HepG2 (cell line): ENCODE measurements around the gene ZNF384. TPM values are rescaled to one million over a fixed set of nuclear protein-coding genes. Genes with fewer than 3 reads are reported as not detected.

Experiments
- ARID2 ChIP-seq: sonication (generic); formaldehyde crosslinking; IDR thresholded peaks from 2 replicates; pipeline ENCODE4 v1.8.1; 2022; ENCODE audit warnings: mild to moderate bottlenecking, missing genetic modification reagents, borderline replicate concordance
- ARNT2 ChIP-seq: sonication (generic); formaldehyde crosslinking; IDR thresholded peaks from 2 replicates; pipeline ENCODE4 v1.8.0; 2022; ENCODE audit warnings: mild to moderate bottlenecking, low read depth, missing genetic modification reagents, moderate library complexity
- ATM ChIP-seq: fragments of 450-650 bp; IDR thresholded peaks from 2 replicates; pipeline ENCODE4 v1.7.1; 2017; ENCODE audit warnings: mild to moderate bottlenecking, borderline replicate concordance
- CBX1 ChIP-seq: IDR thresholded peaks from one replicate; pipeline ENCODE4 v1.6.1; 2016; ENCODE audit warnings: antibody characterized with exemption, low read depth
- ELF1 ChIP-seq: sonication (generic); formaldehyde crosslinking; IDR thresholded peaks from 2 replicates; pipeline ENCODE4 v1.4.0; 2020; ENCODE audit warnings: missing genetic modification reagents
- GLI4 ChIP-seq: sonication (generic); formaldehyde crosslinking; IDR thresholded peaks from 2 replicates; pipeline ENCODE4 v1.5.1; 2020; ENCODE audit warnings: missing genetic modification reagents, mild to moderate bottlenecking, moderate library complexity, borderline replicate concordance
- KLF13 ChIP-seq: sonication (generic); formaldehyde crosslinking; IDR thresholded peaks from 2 replicates; pipeline ENCODE4 v1.4.0; 2020; ENCODE audit warnings: mild to moderate bottlenecking, missing genetic modification reagents
- MATR3 ChIP-seq: sonication (generic); formaldehyde crosslinking; IDR thresholded peaks from 2 replicates; pipeline ENCODE4 v1.4.0; 2020; ENCODE audit warnings: missing genetic modification reagents
- PCBP2 ChIP-seq: fragments of 200-400 bp; formaldehyde crosslinking; optimal IDR thresholded peaks from 2 replicates; pipeline ENCODE3; 2018; ENCODE audit warnings: low read length, low read depth; ENCODE audit not compliant: poor library complexity, severe bottlenecking
- POLR2AphosphoS5 ChIP-seq: IDR thresholded peaks from 2 replicates; pipeline ENCODE4 v1.6.1; 2012; ENCODE audit warnings: low read depth, low read length
- PPARG ChIP-seq: conservative IDR thresholded peaks from 2 replicates; pipeline ENCODE4 v1.6.1; 2016; ENCODE audit warnings: missing biosample characterization, missing genetic modification reagents
- RBFOX2 ChIP-seq: fragments of 200-400 bp; formaldehyde crosslinking; IDR thresholded peaks from 2 replicates; pipeline ENCODE4 v1.6.1; 2017; ENCODE audit warnings: low read depth, mild to moderate bottlenecking, low read length
- RXRA ChIP-seq: sonication (generic); formaldehyde crosslinking; IDR thresholded peaks from 2 replicates; pipeline ENCODE4 v1.5.1; 2020; ENCODE audit warnings: missing genetic modification reagents
- SNAPC2 ChIP-seq: sonication (generic); formaldehyde crosslinking; IDR thresholded peaks from 2 replicates; pipeline ENCODE4 v1.8.1; 2022; ENCODE audit warnings: mild to moderate bottlenecking, missing genetic modification reagents
- TMF1 ChIP-seq: sonication (generic); formaldehyde crosslinking; IDR thresholded peaks from 2 replicates; pipeline ENCODE4 v1.8.1; 2022; ENCODE audit warnings: low read depth, missing genetic modification reagents
- ZFP90 ChIP-seq: sonication (generic); formaldehyde crosslinking; IDR thresholded peaks from 2 replicates; pipeline ENCODE4 v1.8.0; 2022; ENCODE audit warnings: missing genetic modification reagents, mild to moderate bottlenecking, inconsistent platforms, borderline replicate concordance
- ZNF30 ChIP-seq: sonication (generic); formaldehyde crosslinking; IDR thresholded peaks from 2 replicates; pipeline ENCODE4 v1.5.0; 2020; ENCODE audit warnings: mild to moderate bottlenecking, missing genetic modification reagents
- ZNF766 ChIP-seq: sonication (generic); formaldehyde crosslinking; IDR thresholded peaks from 2 replicates; pipeline ENCODE4 v1.5.0; 2020; ENCODE audit warnings: missing genetic modification reagents, borderline replicate concordance
- polyA plus RNA-seq, 8 experiments: library from polyadenylated mRNA; depleted of rRNA in 3 of 8; stranded (reverse) in 7 of 8; unstranded in 1 of 8; fragments of >200 nt; fragmentation: Illumina TruSeq in 4 of 8; extraction: Trizol in 4 of 8; gene quantifications; 2 replicates each; pipeline versions ENCODE4 v1.2.1 to v1.2.3, GENCODE V29; 2011 to 2016; ENCODE audit warnings: low read depth in 4 of 8, missing spikeins in 1 of 8, mixed read lengths in 1 of 8; ENCODE audit not compliant: insufficient read depth in 1 of 8
- total RNA-seq, 5 experiments: library from RNA; depleted of rRNA; stranded (reverse); fragments of >200 nt; fragmentation: Illumina TruSeq; extraction: Trizol; gene quantifications; 2 replicates each; pipeline ENCODE4 v1.2.3, GENCODE V29; 2016; ENCODE audit warnings: low read depth in 1 of 5
- TF ChIP-seq, protein P1 (sequence below): sonication (generic); formaldehyde crosslinking; IDR thresholded peaks from 2 replicates; pipeline ENCODE4 v1.5.0; 2020; ENCODE audit warnings: missing genetic modification reagents, mild to moderate bottlenecking, borderline replicate concordance
- TF ChIP-seq, protein P2 (sequence below): sonication (generic); formaldehyde crosslinking; IDR thresholded peaks from 2 replicates; pipeline ENCODE4 v1.9.0; 2021; ENCODE audit warnings: missing genetic modification reagents, borderline replicate concordance
- TF ChIP-seq, protein P3 (sequence below): sonication (generic); formaldehyde crosslinking; conservative IDR thresholded peaks from 2 replicates; pipeline ENCODE4 v1.8.0; 2022; ENCODE audit warnings: low read depth, missing genetic modification reagents
- TF ChIP-seq, protein P4 (sequence below): sonication (generic); formaldehyde crosslinking; IDR thresholded peaks from 2 replicates; pipeline ENCODE4 v1.5.0; 2020; ENCODE audit warnings: mild to moderate bottlenecking, missing genetic modification reagents

ZNF384 gene
- total and polyA plus RNA-seq, 2 of the 13 experiments (the other 11 are each of a cell fraction or from before 2014, with no cell fraction given): 23.6 to 55.3 TPM

DNA sequence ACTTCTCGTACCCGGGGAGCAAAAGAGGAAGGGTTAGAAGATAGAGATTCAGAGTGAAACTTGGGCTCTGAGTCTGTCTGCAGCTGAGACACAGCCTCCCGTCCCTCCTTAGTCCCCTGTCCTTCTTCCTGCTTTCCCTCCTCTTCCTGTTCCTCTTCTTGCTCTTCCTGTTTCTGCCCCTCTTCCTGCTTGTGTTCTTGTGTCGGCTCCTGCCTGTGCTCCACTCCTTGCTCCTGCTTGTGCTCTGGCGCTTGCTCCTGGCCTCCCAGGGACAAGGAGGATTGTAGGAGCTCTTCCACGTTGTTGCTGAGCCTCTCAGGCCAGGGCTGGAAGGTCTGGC, 44.9 kb downstream of the ZNF384 start (continued):
- TF ChIP-seq POLR2AphosphoS5 (peak; percentile 74), ARNT2 (CRISPR knock-in tag) (no peak), RBFOX2 (0 out of 2 replicates have a peak, but pooled peaks have one; percentile 22), ARID2 (no peak), RXRA (CRISPR knock-in tag) (no peak), PPARG (no peak), ZNF30 (CRISPR knock-in tag) (no peak), KLF13 (CRISPR knock-in tag) (no peak), SNAPC2 (CRISPR knock-in tag) (no peak), ZNF766 (CRISPR knock-in tag) (no peak), GLI4 (CRISPR knock-in tag) (no peak), MATR3 (CRISPR knock-in tag) (no peak), ELF1 (CRISPR knock-in tag) (peak; percentile 83), TMF1 (CRISPR knock-in tag) (no peak), ATM (no peak), CBX1 (no peak), PCBP2 (no peak), ZFP90 (CRISPR knock-in tag) (no peak)
- TF ChIP-seq, protein P1, sequence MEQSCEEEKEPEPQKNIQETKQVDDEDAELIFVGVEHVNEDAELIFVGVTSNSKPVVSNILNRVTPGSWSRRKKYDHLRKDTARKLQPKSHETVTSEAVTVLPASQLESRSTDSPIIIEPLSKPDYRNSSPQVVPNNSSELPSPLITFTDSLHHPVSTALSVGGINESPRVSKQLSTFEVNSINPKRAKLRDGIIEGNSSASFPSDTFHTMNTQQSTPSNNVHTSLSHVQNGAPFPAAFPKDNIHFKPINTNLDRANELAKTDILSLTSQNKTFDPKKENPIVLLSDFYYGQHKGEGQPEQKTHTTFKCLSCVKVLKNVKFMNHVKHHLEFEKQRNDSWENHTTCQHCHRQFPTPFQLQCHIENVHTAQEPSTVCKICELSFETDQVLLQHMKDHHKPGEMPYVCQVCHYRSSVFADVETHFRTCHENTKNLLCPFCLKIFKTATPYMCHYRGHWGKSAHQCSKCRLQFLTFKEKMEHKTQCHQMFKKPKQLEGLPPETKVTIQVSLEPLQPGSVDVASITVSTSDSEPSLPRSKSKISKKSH (CRISPR knock-in tag): no peak
- TF ChIP-seq, protein P2, sequence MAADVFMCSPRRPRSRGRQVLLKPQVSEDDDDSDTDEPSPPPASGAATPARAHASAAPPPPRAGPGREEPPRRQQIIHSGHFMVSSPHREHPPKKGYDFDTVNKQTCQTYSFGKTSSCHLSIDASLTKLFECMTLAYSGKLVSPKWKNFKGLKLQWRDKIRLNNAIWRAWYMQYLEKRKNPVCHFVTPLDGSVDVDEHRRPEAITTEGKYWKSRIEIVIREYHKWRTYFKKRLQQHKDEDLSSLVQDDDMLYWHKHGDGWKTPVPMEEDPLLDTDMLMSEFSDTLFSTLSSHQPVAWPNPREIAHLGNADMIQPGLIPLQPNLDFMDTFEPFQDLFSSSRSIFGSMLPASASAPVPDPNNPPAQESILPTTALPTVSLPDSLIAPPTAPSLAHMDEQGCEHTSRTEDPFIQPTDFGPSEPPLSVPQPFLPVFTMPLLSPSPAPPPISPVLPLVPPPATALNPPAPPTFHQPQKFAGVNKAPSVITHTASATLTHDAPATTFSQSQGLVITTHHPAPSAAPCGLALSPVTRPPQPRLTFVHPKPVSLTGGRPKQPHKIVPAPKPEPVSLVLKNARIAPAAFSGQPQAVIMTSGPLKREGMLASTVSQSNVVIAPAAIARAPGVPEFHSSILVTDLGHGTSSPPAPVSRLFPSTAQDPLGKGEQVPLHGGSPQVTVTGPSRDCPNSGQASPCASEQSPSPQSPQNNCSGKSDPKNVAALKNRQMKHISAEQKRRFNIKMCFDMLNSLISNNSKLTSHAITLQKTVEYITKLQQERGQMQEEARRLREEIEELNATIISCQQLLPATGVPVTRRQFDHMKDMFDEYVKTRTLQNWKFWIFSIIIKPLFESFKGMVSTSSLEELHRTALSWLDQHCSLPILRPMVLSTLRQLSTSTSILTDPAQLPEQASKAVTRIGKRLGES (CRISPR knock-in tag): no peak
- TF ChIP-seq, protein P3, sequence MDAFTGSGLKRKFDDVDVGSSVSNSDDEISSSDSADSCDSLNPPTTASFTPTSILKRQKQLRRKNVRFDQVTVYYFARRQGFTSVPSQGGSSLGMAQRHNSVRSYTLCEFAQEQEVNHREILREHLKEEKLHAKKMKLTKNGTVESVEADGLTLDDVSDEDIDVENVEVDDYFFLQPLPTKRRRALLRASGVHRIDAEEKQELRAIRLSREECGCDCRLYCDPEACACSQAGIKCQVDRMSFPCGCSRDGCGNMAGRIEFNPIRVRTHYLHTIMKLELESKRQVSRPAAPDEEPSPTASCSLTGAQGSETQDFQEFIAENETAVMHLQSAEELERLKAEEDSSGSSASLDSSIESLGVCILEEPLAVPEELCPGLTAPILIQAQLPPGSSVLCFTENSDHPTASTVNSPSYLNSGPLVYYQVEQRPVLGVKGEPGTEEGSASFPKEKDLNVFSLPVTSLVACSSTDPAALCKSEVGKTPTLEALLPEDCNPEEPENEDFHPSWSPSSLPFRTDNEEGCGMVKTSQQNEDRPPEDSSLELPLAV (CRISPR knock-in tag): no peak
- TF ChIP-seq, protein P4, sequence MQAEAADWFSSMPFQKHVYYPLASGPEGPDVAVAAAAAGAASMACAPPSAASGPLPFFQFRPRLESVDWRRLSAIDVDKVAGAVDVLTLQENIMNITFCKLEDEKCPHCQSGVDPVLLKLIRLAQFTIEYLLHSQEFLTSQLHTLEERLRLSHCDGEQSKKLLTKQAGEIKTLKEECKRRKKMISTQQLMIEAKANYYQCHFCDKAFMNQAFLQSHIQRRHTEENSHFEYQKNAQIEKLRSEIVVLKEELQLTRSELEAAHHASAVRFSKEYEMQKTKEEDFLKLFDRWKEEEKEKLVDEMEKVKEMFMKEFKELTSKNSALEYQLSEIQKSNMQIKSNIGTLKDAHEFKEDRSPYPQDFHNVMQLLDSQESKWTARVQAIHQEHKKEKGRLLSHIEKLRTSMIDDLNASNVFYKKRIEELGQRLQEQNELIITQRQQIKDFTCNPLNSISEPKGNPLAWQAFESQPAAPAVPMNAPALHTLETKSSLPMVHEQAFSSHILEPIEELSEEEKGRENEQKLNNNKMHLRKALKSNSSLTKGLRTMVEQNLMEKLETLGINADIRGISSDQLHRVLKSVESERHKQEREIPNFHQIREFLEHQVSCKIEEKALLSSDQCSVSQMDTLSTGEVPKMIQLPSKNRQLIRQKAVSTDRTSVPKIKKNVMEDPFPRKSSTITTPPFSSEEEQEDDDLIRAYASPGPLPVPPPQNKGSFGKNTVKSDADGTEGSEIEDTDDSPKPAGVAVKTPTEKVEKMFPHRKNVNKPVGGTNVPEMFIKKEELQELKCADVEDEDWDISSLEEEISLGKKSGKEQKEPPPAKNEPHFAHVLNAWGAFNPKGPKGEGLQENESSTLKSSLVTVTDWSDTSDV (CRISPR knock-in tag): no peak
